GM19035 (cell line): ENCODE data around the gene HOXD12.

Source experiments
- ATAC-seq: cut with Tn5 transposase; IDR thresholded peaks from one replicate; pipeline ENCODE4 v1.9.1; 2021; ENCODE audit not compliant: unreplicated experiment

Gene HOXD12

DNA sequence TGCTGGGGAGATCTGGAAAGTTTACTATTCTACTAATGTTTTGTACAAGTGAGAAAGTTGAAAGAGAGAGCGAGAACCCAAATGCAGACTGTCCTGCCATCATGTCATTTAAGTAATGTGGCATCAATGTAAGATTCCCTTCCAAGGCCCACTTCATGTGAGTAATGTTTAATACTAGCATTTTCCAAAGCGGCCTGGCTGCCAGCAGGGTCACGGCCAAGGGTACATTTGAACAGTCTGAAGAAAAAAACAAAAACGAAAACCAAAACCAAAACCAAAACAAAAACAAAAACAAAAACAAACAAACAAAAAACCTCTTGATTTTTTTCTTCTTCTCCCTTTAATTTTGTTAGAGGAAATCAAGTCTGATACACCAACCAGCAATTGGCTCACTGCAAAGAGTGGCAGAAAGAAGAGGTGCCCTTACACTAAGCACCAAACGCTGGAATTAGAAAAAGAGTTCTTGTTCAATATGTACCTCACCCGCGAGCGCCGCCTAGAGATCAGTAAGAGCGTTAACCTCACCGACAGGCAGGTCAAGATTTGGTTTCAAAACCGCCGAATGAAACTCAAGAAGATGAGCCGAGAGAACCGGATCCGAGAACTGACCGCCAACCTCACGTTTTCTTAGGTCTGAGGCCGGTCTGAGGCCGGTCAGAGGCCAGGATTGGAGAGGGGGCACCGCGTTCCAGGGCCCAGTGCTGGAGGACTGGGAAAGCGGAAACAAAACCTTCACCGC, 19.2 kb downstream of the HOXD12 start:
- ATAC-seq = no peak

GRCh38 chr2:176120364-176121189, 21.0 kb downstream of the HOXD12 start:
- no peak for ATAC-seq

DNA sequence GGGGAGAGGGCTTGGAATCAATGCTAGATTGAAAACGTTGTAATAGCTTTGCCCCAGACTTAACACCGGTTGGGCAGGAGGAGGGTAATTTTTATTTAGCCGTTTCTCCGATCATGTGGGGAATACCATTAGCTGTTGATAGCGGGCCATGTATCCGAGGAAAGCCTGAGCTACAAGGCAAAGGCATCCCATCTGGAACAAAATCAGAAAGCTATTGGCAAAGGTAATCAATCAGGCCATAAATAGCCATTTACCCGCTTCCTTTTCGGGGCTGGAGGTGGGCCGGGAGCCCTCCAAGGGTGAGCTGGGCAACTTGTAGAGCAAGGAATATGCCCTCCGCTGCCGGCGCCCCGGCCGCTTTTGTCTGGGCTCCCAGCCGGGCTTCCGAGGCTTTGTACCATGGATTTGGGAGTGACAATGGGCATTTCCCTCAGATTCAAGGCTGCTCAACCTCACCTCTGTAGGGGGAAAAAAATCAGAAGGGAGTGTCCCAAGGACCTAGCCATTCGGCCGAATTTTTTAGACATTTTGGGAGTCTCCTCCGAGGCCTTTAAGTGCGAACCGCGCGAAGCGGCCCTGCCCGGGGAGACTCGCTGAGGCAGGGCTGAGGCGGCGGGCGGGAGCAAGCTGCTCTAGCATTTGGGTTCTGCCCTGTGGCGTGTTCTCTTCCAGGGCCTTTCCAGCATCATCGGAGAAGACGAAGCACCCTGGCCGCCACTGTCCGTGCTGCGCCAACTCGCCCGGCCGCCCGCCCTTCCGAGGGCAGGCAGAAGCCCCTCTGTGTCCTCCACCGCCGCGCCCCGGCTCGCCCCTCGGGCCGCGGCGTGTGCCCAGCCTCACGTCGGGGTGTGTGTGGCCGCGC, 21.8 kb downstream of the HOXD12 start:
- ATAC-seq = no peak

GRCh38 chr2:176122052-176122682, 22.6 kb downstream of the HOXD12 start:
- no peak for ATAC-seq

GRCh38 chr2:176122683-176123410, 23.3 kb downstream of the HOXD12 start, which contains the start of gene HOXD9:
Gene HOXD9, plus strand, starts transcription at chr2:176122719. Its CDS starts 50 bp downstream, at chr2:176122769.
- ATAC-seq = no peak

DNA sequence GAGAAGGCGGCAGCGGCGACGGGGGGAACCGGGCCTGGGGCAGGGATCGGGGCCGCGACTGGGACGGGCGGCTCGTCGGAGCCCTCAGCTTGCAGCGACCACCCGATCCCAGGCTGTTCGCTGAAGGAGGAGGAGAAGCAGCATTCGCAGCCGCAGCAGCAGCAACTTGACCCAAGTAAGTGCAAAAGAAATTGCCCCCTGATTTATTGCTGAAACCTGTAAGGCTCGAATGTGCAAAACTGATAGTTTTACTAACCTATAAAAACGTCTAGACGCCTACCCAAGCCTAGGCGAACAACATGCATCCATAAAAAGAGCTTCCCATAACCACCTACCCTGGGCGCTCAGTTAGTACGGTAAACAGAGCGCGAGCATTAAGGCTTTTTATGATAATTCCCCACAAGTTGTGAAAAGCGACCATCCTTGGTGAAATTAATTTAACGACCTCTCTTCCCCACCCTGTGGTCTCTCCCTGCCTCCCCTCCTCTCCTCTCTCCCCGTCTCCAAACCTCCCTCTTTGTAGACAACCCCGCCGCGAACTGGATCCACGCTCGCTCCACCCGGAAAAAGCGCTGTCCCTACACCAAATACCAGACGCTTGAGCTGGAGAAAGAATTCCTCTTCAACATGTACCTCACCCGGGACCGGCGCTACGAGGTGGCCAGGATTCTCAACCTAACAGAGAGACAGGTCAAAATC, 24.0 kb downstream of the HOXD12 start:
- ATAC-seq = no peak

DNA sequence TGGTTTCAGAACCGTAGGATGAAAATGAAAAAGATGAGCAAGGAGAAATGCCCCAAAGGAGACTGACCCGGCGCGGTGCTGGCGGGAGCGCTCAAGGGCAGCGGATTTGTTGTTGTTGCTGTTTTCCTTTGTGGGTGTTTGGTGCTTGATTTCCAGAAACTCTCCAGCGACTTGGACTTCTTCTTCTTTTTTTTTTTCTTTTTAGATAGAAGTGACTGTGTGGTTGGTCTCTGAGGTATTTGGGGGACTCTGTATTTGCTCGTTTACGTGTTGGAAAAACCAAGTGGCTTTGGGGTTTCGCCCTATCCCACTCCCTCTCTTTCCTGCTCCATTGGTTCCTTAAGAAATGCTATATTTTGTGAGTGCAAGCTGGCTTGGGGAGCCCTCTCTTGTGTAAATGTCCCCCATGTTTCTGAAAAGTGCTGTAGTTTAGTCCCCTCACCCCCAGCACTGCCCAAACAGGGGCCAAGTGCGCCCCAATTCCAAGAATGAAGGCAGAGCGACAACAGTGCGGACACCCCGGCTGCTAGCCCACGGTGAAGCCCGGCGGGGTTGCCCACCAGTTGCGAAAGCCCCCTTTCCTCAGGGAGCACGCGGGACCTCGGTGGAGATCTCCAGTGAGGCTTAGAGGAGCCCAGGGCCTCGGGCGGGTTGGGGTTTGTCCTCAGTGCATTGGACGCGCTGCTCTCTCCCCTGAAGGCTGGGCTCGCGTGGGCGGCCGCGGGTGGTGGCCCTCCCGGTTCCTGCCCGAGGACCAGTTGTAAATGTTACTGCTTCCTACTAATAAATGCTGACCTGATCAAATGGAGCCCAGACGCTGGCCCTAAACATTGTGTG, 24.7 kb downstream of the HOXD12 start:
- ATAC-seq = no peak

DNA sequence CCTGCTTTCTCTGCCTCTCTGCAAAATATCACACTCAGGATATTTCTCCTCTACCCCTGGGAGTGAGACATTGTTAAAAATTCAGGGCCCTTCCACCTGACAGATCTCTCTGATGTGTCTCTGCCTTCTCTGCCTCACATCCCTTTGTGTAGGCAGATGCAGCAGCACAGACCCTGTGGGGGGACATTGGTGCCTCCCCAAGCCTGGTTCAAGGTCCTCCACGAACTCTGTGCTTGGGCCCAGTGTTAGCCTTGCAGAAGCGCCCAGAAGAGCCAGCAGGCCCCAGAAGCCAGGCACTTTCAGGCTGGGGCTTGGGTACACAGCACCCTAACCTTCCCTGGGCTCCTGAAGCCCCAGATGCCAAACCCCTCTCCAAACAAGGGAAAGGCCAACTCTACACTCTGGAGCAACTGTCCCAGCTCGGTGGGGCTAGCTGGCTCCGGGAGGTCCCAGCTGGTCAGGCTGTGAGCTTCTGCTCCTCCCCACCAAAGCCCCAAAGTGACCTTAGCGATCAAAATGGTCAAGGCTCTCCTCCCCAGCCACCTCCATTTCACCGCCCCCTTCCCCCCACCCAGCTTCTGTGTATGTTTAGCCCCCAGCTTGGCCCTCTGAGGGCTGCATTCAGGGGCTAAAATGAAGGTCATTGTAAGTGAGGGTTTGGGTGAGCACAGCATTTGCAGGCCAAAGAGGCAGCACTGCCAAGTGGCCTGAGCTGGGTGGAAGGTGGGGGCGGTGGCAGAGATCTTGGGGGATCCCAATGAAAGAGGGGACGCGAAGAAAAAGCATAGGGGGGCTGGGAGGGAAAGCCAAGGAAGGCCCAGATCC, 25.6 kb downstream of the HOXD12 start:
- no peak for ATAC-seq

DNA sequence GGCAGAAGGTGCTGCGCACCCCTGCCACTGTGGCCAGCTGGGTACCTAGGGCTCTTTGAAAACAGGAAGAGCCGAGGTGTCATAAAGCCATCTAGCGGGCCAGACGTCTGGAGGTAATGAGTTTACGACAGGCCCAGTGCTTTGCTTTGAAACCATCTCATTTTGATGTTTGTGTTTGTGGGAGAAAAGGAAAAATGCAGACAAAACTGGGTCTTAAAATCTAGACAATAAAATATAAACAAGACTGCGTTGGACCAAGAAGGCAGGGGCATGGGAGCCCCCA, 26.1 kb downstream of the HOXD12 start:
- no peak for ATAC-seq

GRCh38 chr2:176126929-176127773, 27.6 kb downstream of the HOXD12 start:
- ATAC-seq = no peak

- ATAC-seq = no peak
These were observed 28.1 kb downstream of the HOXD12 start for GRCh38 chr2:176127774-176128072.

GRCh38 chr2:176128172-176128981, 28.8 kb downstream of the HOXD12 start:
- no peak for ATAC-seq

GRCh38 chr2:176128982-176129796, 29.6 kb downstream of the HOXD12 start, which contains the start of gene HOXD8:
Gene HOXD8, plus strand, starts transcription at chr2:176129705. Its CDS starts 662 bp downstream, at chr2:176130367.
- no peak for ATAC-seq

- no peak for ATAC-seq
These were observed 30.2 kb downstream of the HOXD12 start for GRCh38 chr2:176129813-176130146.

GRCh38 chr2:176130147-176130956, 30.8 kb downstream of the HOXD12 start:
- ATAC-seq = no peak
